Measurements from ENCODE around the gene SSBP3.

SSBP3 gene

GRCh38 chr1:54378157-54378873, 27.9 kb downstream of the SSBP3 start:
- no peak overlapping the region for H3K4me3 ChIP-seq (ENCODE audit: low read depth, low read length)
- no peak for TF ChIP-seq CTCF (conservative IDR thresholded peaks at IDR 0.05; ENCODE audit: low read depth, low read length)

GRCh38 chr1:54377040-54377691, 29.0 kb downstream of the SSBP3 start:
- TF ChIP-seq CTCF (conservative IDR thresholded peaks at IDR 0.05; ENCODE audit: low read depth, low read length) = no peak
- H3K4me3 ChIP-seq (ENCODE audit: low read depth, low read length) = no peak overlapping the region
- no peak for DNase-seq (ENCODE audit: low read depth)

More at GRCh38 chr1:54378157-54378873, 27.9 kb downstream of the SSBP3 start:
- no peak for DNase-seq (ENCODE audit: low read depth)

- no peak overlapping the region for H3K4me3 ChIP-seq (ENCODE audit: low read depth, low read length)
- TF ChIP-seq CTCF (conservative IDR thresholded peaks at IDR 0.05; ENCODE audit: low read depth, low read length) = no peak
- no peak for DNase-seq (ENCODE audit: low read depth)
These were observed 29.7 kb downstream of the SSBP3 start for GRCh38 chr1:54376430-54377039.

- TF ChIP-seq CTCF (conservative IDR thresholded peaks at IDR 0.05; ENCODE audit: low read depth, low read length) = no peak
- no peak overlapping the region for H3K4me3 ChIP-seq (ENCODE audit: low read depth, low read length)
- DNase-seq (ENCODE audit: low read depth) = no peak
These were observed 30.3 kb downstream of the SSBP3 start for GRCh38 chr1:54375712-54376429.

- H3K4me3 ChIP-seq (ENCODE audit: low read depth, low read length) = no peak overlapping the region
- DNase-seq (ENCODE audit: low read depth) = no peak
- TF ChIP-seq CTCF (conservative IDR thresholded peaks at IDR 0.05; ENCODE audit: low read depth, low read length) = no peak
These were observed 30.9 kb downstream of the SSBP3 start for GRCh38 chr1:54375298-54375697.

GRCh38 chr1:54374766-54375165, 31.4 kb downstream of the SSBP3 start:
- H3K4me3 ChIP-seq (ENCODE audit: low read depth, low read length) = no peak overlapping the region
- DNase-seq (ENCODE audit: low read depth) = no peak
- TF ChIP-seq CTCF (conservative IDR thresholded peaks at IDR 0.05; ENCODE audit: low read depth, low read length) = no peak
